ENCODE measurements around the gene MAFB.

Gene MAFB

GRCh38 chr20:40654876-40655275 lies 34.2 kb downstream of the MAFB start:
- DNase-seq: no peak

DNA sequence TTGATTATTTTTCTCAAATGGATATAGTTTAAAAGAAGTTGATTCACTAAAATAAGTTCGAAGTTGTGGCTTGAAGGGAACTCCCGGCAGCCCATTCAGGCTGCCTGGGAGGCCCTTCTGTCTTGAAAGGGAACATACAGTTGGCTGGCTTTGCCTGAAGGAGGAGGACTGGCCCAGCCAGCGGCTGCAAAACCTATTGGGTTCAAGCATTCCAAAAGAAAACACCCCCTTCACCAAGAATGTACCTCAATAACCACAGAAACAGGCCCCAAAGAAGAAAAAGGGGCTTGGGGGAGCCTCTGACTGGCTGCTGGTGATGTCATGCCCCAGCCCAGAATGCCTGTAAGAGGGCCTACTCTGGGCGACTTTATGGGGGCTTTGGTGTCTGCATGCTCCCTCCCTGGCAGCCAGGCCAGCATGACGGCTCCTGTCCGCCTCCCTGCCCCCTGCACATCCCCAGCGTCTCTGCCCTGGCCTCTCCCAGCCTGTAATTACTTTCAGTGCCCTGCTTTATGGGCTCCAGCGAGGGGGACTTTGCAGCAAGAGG lies 36.5 kb downstream of the MAFB start:
- DNase-seq: no peak

DNA sequence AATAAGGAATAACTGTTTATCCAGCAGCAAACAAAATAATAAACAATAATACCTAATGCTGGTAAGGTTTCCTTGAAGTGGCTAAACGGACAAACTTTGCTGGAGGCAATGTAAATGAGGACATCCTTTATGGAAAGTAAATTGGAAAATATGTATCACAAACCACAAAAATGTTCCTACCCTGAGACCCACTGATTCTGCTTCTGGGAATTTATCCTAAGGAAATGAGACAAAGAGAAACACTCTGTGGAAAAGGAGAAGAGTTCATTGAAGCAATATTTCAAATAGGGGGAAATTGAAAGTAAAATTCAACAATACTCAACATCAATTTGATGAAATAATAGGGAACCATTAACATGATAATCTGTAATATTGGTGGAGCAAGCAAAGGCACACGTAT lies 37.9 kb downstream of the MAFB start:
- no peak for DNase-seq

DNA sequence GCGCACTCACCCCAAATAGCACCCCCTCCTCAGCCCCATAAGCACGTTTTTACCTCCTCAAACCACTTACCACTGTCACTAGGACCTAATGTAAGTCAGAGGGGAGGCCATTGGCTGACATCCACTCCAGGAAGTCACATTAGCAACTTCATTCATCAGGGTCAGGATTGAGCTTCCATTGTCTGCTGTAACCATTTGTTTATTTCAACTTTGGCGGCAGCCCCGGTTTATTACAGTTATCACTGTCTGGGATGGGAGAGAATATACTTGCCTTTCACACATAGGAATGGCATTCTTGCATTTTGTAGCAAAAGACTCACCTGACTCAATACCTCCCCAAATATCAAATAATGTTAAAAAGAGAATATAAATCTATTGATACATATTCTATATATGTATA lies 38.3 kb downstream of the MAFB start:
- DNase-seq: no peak

DNA sequence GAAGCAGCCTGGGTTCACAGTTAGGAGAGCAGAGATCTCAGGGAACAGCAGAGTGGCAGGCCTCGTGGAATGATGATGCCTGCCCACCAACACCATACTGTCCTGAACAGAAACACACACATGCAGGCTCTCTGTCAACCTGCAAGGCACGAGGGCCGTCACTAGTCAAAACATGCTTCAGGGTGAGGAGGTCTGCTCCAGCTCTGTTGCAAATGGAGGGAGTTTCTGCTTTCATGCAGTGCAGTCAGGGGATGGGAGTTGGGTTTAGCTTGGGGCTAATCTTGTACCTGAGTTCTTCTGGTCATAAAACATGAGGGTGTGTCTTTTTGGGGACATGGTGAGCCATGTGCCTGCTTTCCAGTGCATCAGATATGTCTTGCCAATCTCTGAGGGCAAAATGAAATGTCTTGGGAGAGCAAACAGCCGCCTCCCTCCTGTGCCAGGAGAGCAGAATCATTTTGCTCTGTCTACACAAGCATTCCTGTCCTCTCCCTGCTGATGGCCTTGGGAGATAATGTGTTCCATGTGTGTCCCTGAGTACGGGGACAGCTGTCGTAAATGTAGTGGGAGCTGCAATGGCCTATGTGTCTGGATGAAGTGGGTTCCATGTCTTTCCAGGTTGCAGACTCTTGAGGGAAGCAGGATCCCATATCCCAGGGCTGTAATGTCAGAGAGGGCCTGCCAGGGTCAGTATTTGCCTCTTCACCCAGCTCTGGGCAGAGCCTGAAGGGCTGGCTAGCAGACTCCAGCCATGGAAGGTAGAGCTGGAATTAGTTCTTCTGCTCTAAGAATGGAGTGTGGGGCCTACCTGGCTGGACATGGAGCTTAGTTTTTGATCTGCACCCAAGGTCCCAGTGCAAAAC lies 40.6 kb downstream of the MAFB start:
- no peak for DNase-seq

- DNase-seq: no peak
Observed at GRCh38 chr20:40646813-40647212, 42.2 kb downstream of the MAFB start.

- no peak for DNase-seq
Observed at GRCh38 chr20:40646361-40646760, 42.7 kb downstream of the MAFB start.

GRCh38 chr20:40644863-40645262 lies 44.2 kb downstream of the MAFB start:
- DNase-seq: no peak

GRCh38 chr20:40643891-40644290 lies 45.1 kb downstream of the MAFB start:
- DNase-seq: no peak

GRCh38 chr20:40641809-40642208 lies 47.2 kb downstream of the MAFB start:
- DNase-seq: no peak

DNA sequence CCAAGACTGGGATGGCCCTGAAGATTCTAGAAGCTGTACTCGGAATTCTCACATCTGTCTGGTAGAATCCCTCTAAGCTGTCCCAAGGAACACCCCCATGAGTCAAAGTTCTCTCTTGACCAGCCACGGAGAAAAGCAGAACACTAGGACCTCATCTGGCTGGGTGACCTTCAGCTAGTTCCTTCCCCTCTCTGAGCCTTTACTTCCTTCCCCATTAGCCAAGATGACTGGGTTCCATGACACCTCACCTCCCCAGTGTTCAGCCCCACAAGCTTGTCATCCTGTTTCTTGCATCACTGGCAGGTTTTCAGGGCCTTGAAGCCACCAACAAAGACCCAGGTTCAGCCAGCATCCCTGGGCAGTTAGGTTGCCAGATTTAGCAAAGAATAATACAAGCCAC lies 47.8 kb downstream of the MAFB start:
- DNase-seq: no peak

DNA sequence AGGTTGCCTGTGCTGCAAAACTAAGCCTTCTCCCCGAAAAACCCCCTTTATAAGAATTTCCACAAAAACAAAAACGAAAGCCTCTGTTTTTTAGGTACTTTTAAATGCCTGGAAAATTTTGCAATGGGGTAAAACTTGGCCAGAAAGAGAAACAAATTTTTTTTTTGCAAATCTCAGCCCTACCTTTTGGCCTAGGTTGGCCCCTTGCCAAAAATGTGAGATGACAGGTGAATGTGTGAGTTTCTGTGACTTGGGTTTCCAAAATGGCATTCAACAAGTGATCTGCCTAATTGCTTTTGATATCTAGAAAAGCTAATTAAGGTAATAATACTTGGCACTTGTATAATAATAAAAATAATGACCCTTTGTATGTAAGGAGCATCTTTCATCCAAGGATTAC lies 48.4 kb downstream of the MAFB start:
- no peak for DNase-seq

DNA sequence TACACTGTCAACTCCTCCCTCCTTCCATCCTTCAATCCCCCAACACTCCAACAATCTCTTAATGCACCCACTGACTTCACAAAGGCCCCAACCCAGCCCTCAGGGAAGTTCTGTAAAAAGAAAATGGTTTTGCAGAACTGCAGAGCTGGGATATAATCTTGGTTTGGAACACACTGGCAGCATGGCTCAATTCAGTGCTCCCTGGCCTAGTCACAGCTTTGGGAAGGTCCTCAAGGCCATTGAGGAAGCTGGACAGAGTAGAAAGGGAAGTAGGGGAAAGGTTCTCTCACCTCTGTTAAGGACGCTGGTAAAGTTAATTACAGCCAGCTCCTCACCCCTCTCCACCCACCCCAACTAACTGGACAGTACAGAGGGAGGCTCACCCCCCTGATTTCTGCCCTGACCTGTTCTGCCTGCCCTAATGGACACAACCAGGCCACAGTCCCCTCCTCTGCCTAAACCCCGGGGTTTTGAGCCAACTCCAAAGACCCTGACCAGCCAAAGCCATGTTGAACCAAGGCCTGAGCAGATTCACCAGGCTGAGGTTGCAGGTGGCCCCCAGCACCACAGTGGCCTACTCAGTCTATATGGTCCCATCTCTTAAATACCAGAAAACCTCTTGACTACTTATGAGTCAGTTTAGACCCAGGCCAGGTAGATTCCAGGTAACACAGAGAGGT lies 49.2 kb downstream of the MAFB start:
- no peak for DNase-seq

DNA sequence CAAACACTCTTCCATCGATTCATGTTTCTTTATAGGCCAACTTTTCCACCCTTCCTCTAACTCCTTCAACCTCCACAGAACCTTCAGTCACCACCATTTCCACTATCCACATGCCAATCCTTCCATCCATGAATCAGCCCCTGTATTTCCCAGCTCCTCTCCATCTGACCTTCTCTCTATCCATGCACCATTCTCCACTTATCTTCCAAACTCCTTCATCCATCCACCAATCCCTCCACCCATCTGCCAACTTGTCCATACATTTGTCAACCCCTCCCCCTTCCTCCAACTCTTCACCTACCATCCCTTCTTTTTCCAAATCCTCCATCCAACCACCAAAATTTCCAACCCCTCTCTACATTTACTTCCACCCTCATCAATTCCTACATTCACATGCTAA lies 49.9 kb downstream of the MAFB start:
- DNase-seq: no peak

DNA sequence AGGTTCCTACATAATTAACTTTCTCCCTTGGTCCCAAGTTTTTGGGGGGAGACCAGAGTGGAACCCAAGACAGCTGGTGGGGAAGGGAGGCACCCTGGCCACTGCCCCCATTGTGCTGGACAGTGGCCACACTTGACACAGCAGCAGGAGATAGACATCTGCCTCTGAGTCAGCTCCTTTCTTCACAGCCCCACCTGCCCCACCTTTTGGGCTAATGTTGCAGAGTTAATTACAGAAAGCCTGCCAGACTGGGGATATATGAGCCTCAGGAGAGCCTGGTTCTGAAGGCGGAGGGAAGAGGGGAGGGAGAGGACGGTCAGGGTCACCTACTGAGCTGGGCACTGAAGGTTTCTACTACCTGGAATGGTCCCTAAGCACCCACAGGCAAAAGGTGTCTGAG lies 50.6 kb downstream of the MAFB start:
- no peak for DNase-seq

- no peak for DNase-seq
Observed at GRCh38 chr20:40637176-40637575, 51.9 kb downstream of the MAFB start.

DNA sequence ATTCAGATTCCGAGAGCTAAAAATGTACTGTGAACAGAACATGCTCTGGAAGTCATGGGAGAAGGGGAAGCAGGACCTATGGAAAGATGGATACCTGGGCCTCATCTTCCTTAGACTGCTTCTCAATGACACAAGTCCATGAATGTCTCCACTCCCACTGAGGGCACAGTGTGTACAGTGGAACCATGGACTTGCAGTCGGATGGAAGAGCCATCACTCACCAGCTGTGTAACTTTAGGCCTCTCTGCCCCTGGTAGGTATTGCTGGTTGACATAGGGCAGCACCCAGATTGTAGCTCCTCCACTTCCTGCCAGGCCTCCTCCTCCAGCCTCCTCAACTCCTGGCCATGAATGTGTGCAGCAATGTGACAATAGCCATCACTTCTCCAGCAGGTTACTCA lies 52.5 kb downstream of the MAFB start:
- DNase-seq: no peak

- no peak for DNase-seq
Observed at GRCh38 chr20:40635971-40636370, 53.1 kb downstream of the MAFB start.
